ENCODE data around the gene NEXMIF.
"Not testable (repeated sequence)": the region's sequence is repeated elsewhere in the genome, so short reads cannot be mapped to it uniquely, and the experiment has no call there.

NEXMIF gene

GRCh38 chrX:74865725-74866124 lies 59.5 kb downstream of the NEXMIF start:
- no peak overlapping the region for H3K27ac ChIP-seq (ENCODE audit: low read length)
- no peak for DNase-seq
- H2AFZ ChIP-seq (ENCODE audit: low read length) = no peak overlapping the region
- no peak overlapping the region for H3K4me2 ChIP-seq (ENCODE audit: low read depth, low read length)
- no peaks in the 10 kb centered on the region for H4K20me1 ChIP-seq (ENCODE audit: insufficient read depth, low read length)
- no peaks in the 10 kb centered on the region for H3K9me3 ChIP-seq (replicated peaks; ENCODE audit: insufficient read depth, low read length)
- H3K4me1 ChIP-seq (ENCODE audit: low read length) = no peaks in the 10 kb centered on the region
- TF ChIP-seq EZH2 (optimal IDR thresholded peaks at IDR 0.05; ENCODE audit: low read depth, low read length) (no peak), EZH2phosphoT487 (IDR thresholded peaks at IDR 0.05; ENCODE audit: low read length) (no peak), CTCF (IDR thresholded peaks at IDR 0.05; ENCODE audit: low read length) (no peak)
- H3K36me3 ChIP-seq (replicated peaks; ENCODE audit: insufficient read depth, low read length) = no peaks in the 10 kb centered on the region
- H3K79me2 ChIP-seq (ENCODE audit: low read length) = no peaks in the 10 kb centered on the region
- no peaks in the 10 kb centered on the region for H3K27me3 ChIP-seq (replicated peaks; ENCODE audit: insufficient read depth, low read length)
- no peak overlapping the region for H3K4me3 ChIP-seq (ENCODE audit: low read length)
- no peaks in the 10 kb centered on the region for H3K9me2 ChIP-seq (replicated peaks; ENCODE audit: insufficient read depth, low read length)
- H3K9ac ChIP-seq (ENCODE audit: low read length) = no peak overlapping the region
- no peaks in the 10 kb centered on the region for H3F3A ChIP-seq (ENCODE audit: insufficient read depth, low read length)

GRCh38 chrX:74853255-74853654 lies 72.0 kb downstream of the NEXMIF start:
- Histone ChIP-seq H3K27ac (ENCODE audit: low read length) (no peak overlapping the region), H3K36me3 (replicated peaks; ENCODE audit: insufficient read depth, low read length) (no peaks in the 10 kb centered on the region), H3K9me2 (replicated peaks; ENCODE audit: insufficient read depth, low read length) (no peaks in the 10 kb centered on the region), H3F3A (ENCODE audit: insufficient read depth, low read length) (no peaks in the 10 kb centered on the region), H3K4me1 (ENCODE audit: low read length) (no peaks in the 10 kb centered on the region), H2AFZ (ENCODE audit: low read length) (no peak overlapping the region), H4K20me1 (ENCODE audit: insufficient read depth, low read length) (no peaks in the 10 kb centered on the region), H3K9me3 (replicated peaks; ENCODE audit: insufficient read depth, low read length) (no peaks in the 10 kb centered on the region), H3K4me3 (ENCODE audit: low read length) (no peak overlapping the region), H3K9ac (ENCODE audit: low read length) (no peak overlapping the region), H3K27me3 (replicated peaks; ENCODE audit: insufficient read depth, low read length) (no peaks in the 10 kb centered on the region), H3K4me2 (ENCODE audit: low read depth, low read length) (no peak overlapping the region), H3K79me2 (ENCODE audit: low read length) (no peaks in the 10 kb centered on the region)
- TF ChIP-seq EZH2phosphoT487 (IDR thresholded peaks at IDR 0.05; ENCODE audit: low read length) (no peak), CTCF (IDR thresholded peaks at IDR 0.05; ENCODE audit: low read length) (no peak), EZH2 (optimal IDR thresholded peaks at IDR 0.05; ENCODE audit: low read depth, low read length) (no peak)
- DNase-seq = no peak

GRCh38 chrX:74835566-74835965 lies 89.7 kb downstream of the NEXMIF start:
- H3K27me3 ChIP-seq (replicated peaks; ENCODE audit: insufficient read depth, low read length) = no peaks in the 10 kb centered on the region
- H3K9me2 ChIP-seq (replicated peaks; ENCODE audit: insufficient read depth, low read length) = no peaks in the 10 kb centered on the region
- no peaks in the 10 kb centered on the region for H4K20me1 ChIP-seq (ENCODE audit: insufficient read depth, low read length)
- no peak overlapping the region for H3K4me3 ChIP-seq (ENCODE audit: low read length)
- peak; percentile 8 for DNase-seq
- H3K79me2 ChIP-seq (ENCODE audit: low read length) = no peaks in the 10 kb centered on the region
- no peak overlapping the region for H3K9ac ChIP-seq (ENCODE audit: low read length)
- no peaks in the 10 kb centered on the region for H3F3A ChIP-seq (ENCODE audit: insufficient read depth, low read length)
- no peak overlapping the region for H2AFZ ChIP-seq (ENCODE audit: low read length)
- no peaks in the 10 kb centered on the region for H3K9me3 ChIP-seq (replicated peaks; ENCODE audit: insufficient read depth, low read length)
- H3K27ac ChIP-seq (ENCODE audit: low read length) = no peak overlapping the region
- H3K4me1 ChIP-seq (ENCODE audit: low read length) = no peaks in the 10 kb centered on the region
- TF ChIP-seq EZH2phosphoT487 (IDR thresholded peaks at IDR 0.05; ENCODE audit: low read length) (no peak), EZH2 (optimal IDR thresholded peaks at IDR 0.05; ENCODE audit: low read depth, low read length) (no peak), CTCF (IDR thresholded peaks at IDR 0.05; ENCODE audit: low read length) (no peak)
- H3K4me2 ChIP-seq (ENCODE audit: low read depth, low read length) = no peak overlapping the region
- H3K36me3 ChIP-seq (replicated peaks; ENCODE audit: insufficient read depth, low read length) = no peaks in the 10 kb centered on the region

DNA sequence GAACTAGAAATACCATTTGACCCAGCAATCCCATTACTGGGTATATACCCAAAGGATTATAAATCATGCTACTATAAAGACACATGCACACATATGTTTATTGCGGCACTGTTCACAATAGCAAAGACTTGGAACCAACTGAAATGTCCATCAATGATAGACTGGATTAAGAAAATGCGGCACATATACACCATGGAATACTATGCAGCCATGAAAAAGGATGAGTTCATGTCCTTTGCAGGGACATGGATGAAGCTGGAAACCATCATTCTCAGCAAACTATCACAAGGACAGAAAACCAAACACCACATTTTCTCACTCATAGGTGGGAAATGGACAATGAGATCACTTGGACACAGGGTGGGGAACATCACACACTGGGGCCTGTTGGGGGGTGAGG lies 105.5 kb downstream of the NEXMIF start:
- H3K9me2 ChIP-seq (replicated peaks; ENCODE audit: insufficient read depth, low read length); H3K79me2 ChIP-seq (ENCODE audit: low read length); H3F3A ChIP-seq (ENCODE audit: insufficient read depth, low read length); H3K27me3 ChIP-seq (replicated peaks; ENCODE audit: insufficient read depth, low read length); H3K4me1 ChIP-seq (ENCODE audit: low read length); H3K4me2 ChIP-seq (ENCODE audit: low read depth, low read length); H3K4me3 ChIP-seq (ENCODE audit: low read length); H3K9me3 ChIP-seq (replicated peaks; ENCODE audit: insufficient read depth, low read length); H2AFZ ChIP-seq (ENCODE audit: low read length); H3K36me3 ChIP-seq (replicated peaks; ENCODE audit: insufficient read depth, low read length); H3K27ac ChIP-seq (ENCODE audit: low read length); DNase-seq; H3K9ac ChIP-seq (ENCODE audit: low read length); H4K20me1 ChIP-seq (ENCODE audit: insufficient read depth, low read length): not testable (repeated sequence)
